Measurements from ENCODE around the gene OR2AT4.
"Not testable (repeated sequence)": the region's sequence is repeated elsewhere in the genome, so short reads cannot be mapped to it uniquely, and the experiment has no call there.

OR2AT4 gene

DNA sequence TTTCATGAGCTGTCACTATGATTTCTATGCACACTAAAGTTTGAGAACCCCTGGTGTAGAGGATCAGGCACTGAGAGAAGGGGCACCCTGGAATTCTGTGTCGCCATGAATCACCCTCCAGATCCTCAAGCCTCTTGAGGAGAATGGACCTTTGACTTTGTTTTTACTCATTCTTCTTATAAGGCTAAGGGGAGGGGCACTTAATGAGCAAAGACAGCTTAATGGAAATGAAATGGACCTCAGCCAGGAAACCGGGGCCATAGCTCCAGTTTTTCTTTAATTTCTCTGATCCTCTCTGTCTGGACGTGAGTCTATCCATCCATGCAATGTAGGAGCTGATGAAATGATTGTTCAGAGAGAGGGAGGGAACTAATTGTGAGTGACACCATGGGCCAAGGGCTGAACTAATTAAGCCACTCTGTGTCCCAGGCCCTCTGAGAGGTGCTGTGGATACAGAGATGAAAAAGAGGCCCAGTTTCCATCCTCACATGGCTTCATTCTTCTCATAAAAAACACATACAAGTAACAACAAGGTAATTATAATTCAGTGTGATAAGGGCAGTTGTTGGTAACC is 32.8 kb downstream of the OR2AT4 start:
- H3K27ac ChIP-seq: no peak overlapping the region
- TF ChIP-seq, protein P1, sequence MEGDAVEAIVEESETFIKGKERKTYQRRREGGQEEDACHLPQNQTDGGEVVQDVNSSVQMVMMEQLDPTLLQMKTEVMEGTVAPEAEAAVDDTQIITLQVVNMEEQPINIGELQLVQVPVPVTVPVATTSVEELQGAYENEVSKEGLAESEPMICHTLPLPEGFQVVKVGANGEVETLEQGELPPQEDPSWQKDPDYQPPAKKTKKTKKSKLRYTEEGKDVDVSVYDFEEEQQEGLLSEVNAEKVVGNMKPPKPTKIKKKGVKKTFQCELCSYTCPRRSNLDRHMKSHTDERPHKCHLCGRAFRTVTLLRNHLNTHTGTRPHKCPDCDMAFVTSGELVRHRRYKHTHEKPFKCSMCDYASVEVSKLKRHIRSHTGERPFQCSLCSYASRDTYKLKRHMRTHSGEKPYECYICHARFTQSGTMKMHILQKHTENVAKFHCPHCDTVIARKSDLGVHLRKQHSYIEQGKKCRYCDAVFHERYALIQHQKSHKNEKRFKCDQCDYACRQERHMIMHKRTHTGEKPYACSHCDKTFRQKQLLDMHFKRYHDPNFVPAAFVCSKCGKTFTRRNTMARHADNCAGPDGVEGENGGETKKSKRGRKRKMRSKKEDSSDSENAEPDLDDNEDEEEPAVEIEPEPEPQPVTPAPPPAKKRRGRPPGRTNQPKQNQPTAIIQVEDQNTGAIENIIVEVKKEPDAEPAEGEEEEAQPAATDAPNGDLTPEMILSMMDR (conservative IDR thresholded peaks at IDR 0.05): no peak

DNA sequence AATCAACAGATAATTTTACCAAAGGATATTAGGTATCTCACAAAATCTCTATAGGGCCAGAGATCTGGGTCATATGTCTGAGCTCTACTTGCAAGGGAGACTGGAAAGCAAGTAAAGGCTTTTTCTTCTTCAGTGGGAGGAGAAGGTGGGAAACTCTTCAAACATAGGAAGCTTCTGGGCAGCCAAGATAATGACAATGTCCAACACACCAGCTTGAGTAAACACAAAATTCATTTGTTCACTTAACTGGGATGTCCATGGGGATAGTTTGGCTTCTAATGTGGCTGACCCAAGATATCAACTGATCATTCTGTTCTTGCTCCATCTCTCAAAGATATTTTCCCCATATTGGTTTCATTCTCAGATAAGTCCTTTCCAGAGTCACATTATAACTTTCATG is 37.4 kb downstream of the OR2AT4 start:
- H3K27ac ChIP-seq: no peak overlapping the region
- TF ChIP-seq, protein P1 (conservative IDR thresholded peaks at IDR 0.05): no peak

DNA sequence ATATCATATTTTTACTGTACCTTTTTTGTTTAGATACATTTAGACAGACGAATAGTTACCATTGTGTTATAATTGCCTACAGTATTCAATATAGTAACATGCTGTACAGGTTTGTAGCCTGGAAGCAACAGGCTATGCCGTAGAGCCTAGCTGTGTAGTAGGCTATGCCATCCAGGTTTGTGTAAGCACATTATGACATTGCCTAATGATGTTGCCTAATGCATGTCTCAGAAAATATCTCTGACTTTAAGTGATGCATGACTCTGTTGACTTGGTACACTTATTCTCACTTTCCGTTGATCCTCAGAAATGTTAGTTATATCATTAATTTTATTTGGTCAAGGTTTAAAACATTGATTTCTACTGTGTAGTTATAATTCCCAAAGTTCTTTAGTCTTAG is 39.9 kb downstream of the OR2AT4 start:
- TF ChIP-seq, protein P1 (conservative IDR thresholded peaks at IDR 0.05): no peak
- no peak overlapping the region for H3K27ac ChIP-seq

DNA sequence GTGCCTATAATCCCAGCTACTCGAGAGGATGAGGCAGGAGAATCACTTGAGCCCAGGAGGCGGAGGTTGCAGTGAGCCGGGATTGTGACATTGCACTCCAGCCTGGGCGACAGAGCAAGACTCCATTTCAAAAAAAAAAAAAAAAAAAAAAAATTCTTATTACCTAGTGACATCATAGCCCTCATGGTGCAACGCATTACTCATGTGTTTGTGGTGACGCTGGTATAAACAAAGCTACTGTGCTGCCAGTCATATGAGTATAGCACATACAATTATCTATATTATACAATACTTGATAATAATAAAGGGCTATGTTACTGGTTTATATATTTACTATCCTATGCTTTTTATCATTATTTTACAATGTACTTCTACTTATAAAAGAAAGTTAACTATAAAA is 41.2 kb downstream of the OR2AT4 start:
- no peak overlapping the region for H3K27ac ChIP-seq
- TF ChIP-seq, protein P1 (conservative IDR thresholded peaks at IDR 0.05): no peak

DNA sequence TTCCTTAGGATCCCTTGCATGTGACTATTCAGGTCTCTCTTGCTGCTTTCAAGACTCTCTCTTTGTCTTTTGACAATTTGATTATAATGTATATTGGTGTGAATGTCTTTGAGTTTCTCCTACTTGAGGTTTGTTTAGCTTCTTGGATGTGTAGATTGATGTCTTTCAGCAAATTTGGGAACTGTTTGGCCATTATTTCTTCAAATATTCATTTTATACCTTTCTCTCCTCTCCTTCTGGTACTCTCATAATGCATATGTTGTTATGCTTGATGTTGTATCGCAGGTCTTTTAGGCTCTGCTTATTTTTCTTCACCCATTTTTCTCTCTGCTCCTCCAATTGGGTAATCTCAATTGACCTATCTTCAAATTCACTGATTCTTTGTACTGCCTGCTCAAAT is 44.2 kb downstream of the OR2AT4 start:
- TF ChIP-seq, protein P1 (conservative IDR thresholded peaks at IDR 0.05): no peak

DNA sequence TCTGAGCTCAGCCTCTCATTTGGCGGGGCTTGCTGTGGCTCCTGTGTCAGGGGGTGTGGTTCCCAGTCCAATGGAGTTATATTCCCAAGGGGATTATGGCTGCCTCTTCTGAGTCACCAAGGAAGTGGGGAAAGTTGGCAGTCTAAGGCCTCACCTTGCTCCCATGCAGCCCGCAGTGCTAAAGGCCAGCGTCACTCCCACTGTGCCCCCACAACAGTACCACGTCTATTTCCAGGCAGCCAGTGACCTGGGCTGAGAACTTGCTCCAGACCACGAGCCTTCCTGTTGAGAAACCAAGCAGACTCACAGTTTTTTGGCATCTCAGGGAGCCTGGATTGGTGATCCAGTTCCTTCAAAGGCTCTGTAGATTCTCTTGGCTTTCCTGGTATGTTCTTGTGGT is 45.6 kb downstream of the OR2AT4 start:
- TF ChIP-seq, protein P1 (conservative IDR thresholded peaks at IDR 0.05): no peak
- H3K27ac ChIP-seq: no peak overlapping the region

More for the DNA sequence above, 44.2 kb downstream of the OR2AT4 start:
- no peak overlapping the region for H3K27ac ChIP-seq

DNA sequence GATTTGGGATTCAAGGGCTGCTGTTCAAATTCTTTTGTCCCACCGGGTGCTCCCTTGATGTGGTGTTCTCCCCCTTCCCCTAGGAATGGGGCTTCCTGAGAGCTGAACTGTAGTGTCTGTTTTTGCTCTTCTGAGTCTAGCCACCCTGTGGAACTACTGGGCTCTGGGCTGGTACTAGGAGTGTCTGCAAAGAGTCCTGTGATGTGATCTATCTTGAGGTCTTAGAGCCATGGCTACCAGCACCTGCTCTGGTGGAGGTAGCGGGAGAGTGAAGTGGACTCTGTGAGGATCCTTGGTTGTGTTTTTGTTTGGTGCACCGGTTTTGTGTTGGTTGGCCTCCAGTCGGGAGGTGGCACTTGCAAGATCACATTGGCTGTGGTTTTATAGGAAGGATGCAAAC is 46.2 kb downstream of the OR2AT4 start:
- TF ChIP-seq, protein P1 (conservative IDR thresholded peaks at IDR 0.05): no peak

DNA sequence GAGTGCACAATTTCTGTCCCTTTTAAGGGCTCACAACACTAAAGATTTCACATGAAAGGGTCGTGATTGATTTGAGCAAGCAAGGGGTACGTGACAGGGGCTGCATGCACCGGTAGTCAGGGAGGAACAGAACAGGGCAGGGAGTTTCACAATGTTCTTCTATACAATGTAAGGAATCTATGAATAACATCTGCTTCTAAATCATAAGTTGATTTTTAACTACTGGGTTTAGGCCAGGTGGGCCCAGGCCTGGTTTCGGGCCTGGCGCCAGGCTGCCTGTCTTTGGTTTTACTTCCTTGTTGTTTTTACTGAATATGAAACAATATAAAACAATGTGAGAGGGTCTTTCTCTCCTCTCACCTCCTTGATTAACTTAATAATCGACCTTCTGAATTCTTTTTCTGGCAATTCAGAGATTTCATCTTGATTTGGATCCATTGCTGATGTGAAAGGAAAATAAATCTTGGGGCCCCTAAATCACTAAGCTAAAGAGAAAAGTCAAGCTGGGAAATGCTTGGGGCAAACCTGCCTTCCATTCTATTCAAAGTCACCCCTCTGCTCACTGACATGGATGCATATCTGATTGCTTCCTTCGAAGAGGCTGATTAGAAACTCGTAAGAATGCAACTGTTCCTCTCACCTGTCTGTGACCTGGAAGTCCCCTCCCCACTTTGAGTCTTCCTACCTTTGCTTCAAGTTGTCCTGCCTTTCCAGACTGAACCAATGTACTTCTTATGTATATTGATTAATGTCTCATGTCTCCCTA is 47.0 kb downstream of the OR2AT4 start:
- not testable (repeated sequence) for H3K27ac ChIP-seq

More for the DNA sequence above, 46.2 kb downstream of the OR2AT4 start:
- H3K27ac ChIP-seq: no peak overlapping the region
